Neural cell (in vitro differentiated cells): Measurements from ENCODE around the gene ADGRB2. TPM values are rescaled to one million over a fixed set of nuclear protein-coding genes. Genes with fewer than 3 reads are reported as not detected.

ENCODE experiments used
- H2AFZ ChIP-seq: fragments of 200-600, 300-800 bp; sonication (generic), shearing (Covaris generic); 2 replicates; pipeline ENCODE4 v1.6.0; 2014; ENCODE audit warnings: low read depth, mild to moderate bottlenecking, antibody characterized with exemption, low read length, moderate library complexity
- H3F3A ChIP-seq: fragments of 200-600 bp; shearing (Covaris generic); 2 replicates; pipeline ENCODE4 v1.6.1; 2016; ENCODE audit warnings: mild to moderate bottlenecking, moderate library complexity, mixed read lengths, antibody characterized with exemption, low read length; ENCODE audit not compliant: insufficient read depth, poor library complexity, severe bottlenecking
- H3K27ac ChIP-seq: fragments of 200-600, 300-800 bp; sonication (generic), shearing (Covaris generic); 2 replicates; pipeline ENCODE4 v1.5.1; 2014; ENCODE audit warnings: mild to moderate bottlenecking, low read length, moderate library complexity
- H3K27me3 ChIP-seq: fragments of 300-800, 200-600 bp; sonication (generic), shearing (Covaris generic); 2 replicates; pipeline ENCODE4 v1.6.0; 2014; ENCODE audit warnings: mild to moderate bottlenecking, low read depth, low read length, moderate library complexity; ENCODE audit not compliant: insufficient read depth
- H3K36me3 ChIP-seq: fragments of 300-800, 200-600 bp; sonication (generic), shearing (Covaris generic); 2 replicates; pipeline ENCODE4 v1.5.1; 2014; ENCODE audit warnings: mild to moderate bottlenecking, antibody characterized with exemption, low read length, moderate library complexity; ENCODE audit not compliant: insufficient read depth
- H3K4me2 ChIP-seq: fragments of 300-800, 200-600 bp; sonication (generic), shearing (Covaris generic); 2 replicates; pipeline ENCODE4 v1.6.0; 2014; ENCODE audit warnings: mild to moderate bottlenecking, low read length
- H3K4me3 ChIP-seq: fragments of 300-800, 200-600 bp; sonication (generic), shearing (Covaris generic); 2 replicates; pipeline ENCODE4 v1.5.1; 2014; ENCODE audit warnings: mild to moderate bottlenecking, low read length, moderate library complexity
- H3K79me2 ChIP-seq: fragments of 200-600 bp; shearing (Covaris generic); replicated peaks from 2 replicates; pipeline ENCODE4 v1.6.0; 2014; ENCODE audit warnings: mild to moderate bottlenecking, low read length, moderate library complexity; ENCODE audit not compliant: insufficient read depth
- H3K9ac ChIP-seq: fragments of 300-800, 200-600 bp; sonication (generic), shearing (Covaris generic); 2 replicates; pipeline ENCODE4 v1.6.1; 2016; ENCODE audit warnings: mild to moderate bottlenecking, low read length, mixed read lengths
- H3K9me2 ChIP-seq: fragments of 200-600 bp; shearing (Covaris generic); 2 replicates; pipeline ENCODE4 v1.6.1; 2016; ENCODE audit warnings: mild to moderate bottlenecking, low read length, mixed read lengths; ENCODE audit not compliant: insufficient read depth
- H3K9me3 ChIP-seq: fragments of 200-600, 300-800 bp; sonication (generic), shearing (Covaris generic); 2 replicates; pipeline ENCODE4 v1.6.1; 2016; ENCODE audit warnings: mild to moderate bottlenecking, mixed run types, low read length, moderate library complexity, mixed read lengths
- H4K20me1 ChIP-seq: fragments of 200-600 bp; shearing (Covaris generic); 2 replicates; pipeline ENCODE4 v1.6.1; 2016; ENCODE audit warnings: mild to moderate bottlenecking, mixed run types; ENCODE audit not compliant: insufficient read depth
- CTCF ChIP-seq: fragments of 450-650 bp; IDR thresholded peaks from 2 replicates; pipeline ENCODE4 v1.5.1; 2014; ENCODE audit warnings: antibody characterized with exemption, mild to moderate bottlenecking, moderate library complexity; ENCODE audit not compliant: poor library complexity, severe bottlenecking
- EP300 ChIP-seq: fragments of 450-650 bp; conservative IDR thresholded peaks from 2 replicates; pipeline ENCODE4 v1.6.1; 2014; ENCODE audit warnings: antibody characterized with exemption, mild to moderate bottlenecking, moderate library complexity; ENCODE audit not compliant: poor library complexity, severe bottlenecking
- EZH2 ChIP-seq: fragments of 200-600, 300-800 bp; shearing (Covaris generic), sonication (generic); IDR thresholded peaks from 2 replicates; pipeline ENCODE4 v1.6.1; 2014; ENCODE audit warnings: antibody characterized with exemption, low read length, borderline replicate concordance, mild to moderate bottlenecking; ENCODE audit not compliant: insufficient read depth, poor library complexity, severe bottlenecking
- MXI1 ChIP-seq: fragments of 450-650 bp; conservative IDR thresholded peaks from 2 replicates; pipeline ENCODE4 v1.6.1; 2014; ENCODE audit warnings: antibody characterized with exemption, mild to moderate bottlenecking; ENCODE audit not compliant: poor library complexity, severe bottlenecking
- POLR2AphosphoS5 ChIP-seq: IDR thresholded peaks from 2 replicates; pipeline ENCODE4 v1.6.1; 2012
- RAD21 ChIP-seq: fragments of 450-650 bp; conservative IDR thresholded peaks from 2 replicates; pipeline ENCODE4 v1.6.1; 2014; ENCODE audit warnings: antibody characterized with exemption, mild to moderate bottlenecking, moderate library complexity
- REST ChIP-seq: IDR thresholded peaks from 2 replicates; pipeline ENCODE4 v1.6.1; 2012; ENCODE audit warnings: borderline replicate concordance
- SMC3 ChIP-seq: fragments of 450-650 bp; conservative IDR thresholded peaks from 2 replicates; pipeline ENCODE4 v1.6.1; 2014; ENCODE audit warnings: antibody characterized with exemption, mild to moderate bottlenecking, moderate library complexity; ENCODE audit not compliant: poor library complexity
- TAF1 ChIP-seq: IDR thresholded peaks from 2 replicates; pipeline ENCODE4 v1.6.1; 2012; ENCODE audit warnings: low read depth
- polyA plus RNA-seq: library from polyadenylated mRNA; depleted of rRNA; stranded (reverse); fragments of >200 nt; gene quantifications from 2 replicates; pipeline ENCODE4 v1.2.3, GENCODE V29; 2014

Gene ADGRB2
- polyA plus RNA-seq, 1 donor from 2014 or later, result 45.0 TPM

- no peak overlapping the region for H3K9ac ChIP-seq
- H3K36me3 ChIP-seq, result no peaks in the 10 kb centered on the region
- no peaks in the 10 kb centered on the region for H3K79me2 ChIP-seq
- no peak overlapping the region for H3K27ac ChIP-seq
- H3K4me3 ChIP-seq, result no peak overlapping the region
- no peaks in the 10 kb centered on the region for H3F3A ChIP-seq
- H3K9me3 ChIP-seq, result no peaks in the 10 kb centered on the region
- no peak overlapping the region for H3K4me2 ChIP-seq
- H3K27me3 ChIP-seq, result no peaks in the 10 kb centered on the region
- TF ChIP-seq POLR2AphosphoS5 (no peak), CTCF (no peak), EZH2 (no peak), RAD21 (no peak), REST (no peak), MXI1 (no peak), EP300 (no peak), TAF1 (no peak), SMC3 (no peak)
- no peaks in the 10 kb centered on the region for H4K20me1 ChIP-seq
- H3K9me2 ChIP-seq, result no peaks in the 10 kb centered on the region
- H2AFZ ChIP-seq, result no peak overlapping the region
Observed at GRCh38 chr1:31697369-31697984, 66.7 kb downstream of the ADGRB2 start.

GRCh38 chr1:31696242-31696641, 67.9 kb downstream of the ADGRB2 start:
- TF ChIP-seq REST (no peak), POLR2AphosphoS5 (no peak), EP300 (no peak), MXI1 (no peak)
- H2AFZ ChIP-seq, result no peak overlapping the region
- no peak overlapping the region for H3K9ac ChIP-seq
- H3K9me2 ChIP-seq, result no peaks in the 10 kb centered on the region
- H3K27ac ChIP-seq, result no peak overlapping the region
- H3K27me3 ChIP-seq, result no peaks in the 10 kb centered on the region
- H3K4me3 ChIP-seq, result no peak overlapping the region
- no peaks in the 10 kb centered on the region for H3K79me2 ChIP-seq
- no peak overlapping the region for H3K4me2 ChIP-seq
- no peaks in the 10 kb centered on the region for H4K20me1 ChIP-seq
- H3K36me3 ChIP-seq, result no peaks in the 10 kb centered on the region
- no peaks in the 10 kb centered on the region for H3F3A ChIP-seq
- H3K9me3 ChIP-seq, result no peaks in the 10 kb centered on the region
